Stimulated activated CD4-positive, alpha-beta T cell treated with anti-CD3 and anti-CD28 coated beads, Interleukin-1b, Interleukin-23, amount 100 ng/mL, for 48 hours (primary cell): Measurements from ENCODE around the gene BMP2.
A peak's percentile ranks its signal among the peaks of the same experiment; 100 is the strongest.

Experiments used
- DNase-seq: peaks from one replicate; pipeline ENCODE4 v3.0.0-alpha.2; 2020

Gene BMP2

DNA sequence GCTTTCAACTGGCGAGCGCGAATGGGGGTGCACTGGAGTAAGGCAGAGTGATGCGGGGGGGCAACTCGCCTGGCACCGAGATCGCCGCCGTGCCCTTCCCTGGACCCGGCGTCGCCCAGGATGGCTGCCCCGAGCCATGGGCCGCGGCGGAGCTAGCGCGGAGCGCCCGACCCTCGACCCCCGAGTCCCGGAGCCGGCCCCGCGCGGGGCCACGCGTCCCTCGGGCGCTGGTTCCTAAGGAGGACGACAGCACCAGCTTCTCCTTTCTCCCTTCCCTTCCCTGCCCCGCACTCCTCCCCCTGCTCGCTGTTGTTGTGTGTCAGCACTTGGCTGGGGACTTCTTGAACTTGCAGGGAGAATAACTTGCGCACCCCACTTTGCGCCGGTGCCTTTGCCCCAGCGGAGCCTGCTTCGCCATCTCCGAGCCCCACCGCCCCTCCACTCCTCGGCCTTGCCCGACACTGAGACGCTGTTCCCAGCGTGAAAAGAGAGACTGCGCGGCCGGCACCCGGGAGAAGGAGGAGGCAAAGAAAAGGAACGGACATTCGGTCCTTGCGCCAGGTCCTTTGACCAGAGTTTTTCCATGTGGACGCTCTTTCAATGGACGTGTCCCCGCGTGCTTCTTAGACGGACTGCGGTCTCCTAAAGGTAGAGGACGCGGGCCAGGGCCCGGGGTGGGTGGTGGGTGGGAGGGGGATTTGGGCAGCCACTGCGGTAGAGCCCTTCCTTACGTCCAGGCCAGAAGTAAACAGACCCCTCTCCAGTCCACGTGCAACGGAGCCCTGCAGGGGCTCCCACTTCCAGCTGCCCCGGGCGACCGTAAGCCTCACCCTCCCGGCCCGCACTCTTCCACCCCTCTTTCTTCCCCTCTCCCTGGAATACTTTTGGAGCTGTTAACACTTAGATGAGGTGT, 998 bp downstream of the BMP2 start:
- no peak for DNase-seq

DNA sequence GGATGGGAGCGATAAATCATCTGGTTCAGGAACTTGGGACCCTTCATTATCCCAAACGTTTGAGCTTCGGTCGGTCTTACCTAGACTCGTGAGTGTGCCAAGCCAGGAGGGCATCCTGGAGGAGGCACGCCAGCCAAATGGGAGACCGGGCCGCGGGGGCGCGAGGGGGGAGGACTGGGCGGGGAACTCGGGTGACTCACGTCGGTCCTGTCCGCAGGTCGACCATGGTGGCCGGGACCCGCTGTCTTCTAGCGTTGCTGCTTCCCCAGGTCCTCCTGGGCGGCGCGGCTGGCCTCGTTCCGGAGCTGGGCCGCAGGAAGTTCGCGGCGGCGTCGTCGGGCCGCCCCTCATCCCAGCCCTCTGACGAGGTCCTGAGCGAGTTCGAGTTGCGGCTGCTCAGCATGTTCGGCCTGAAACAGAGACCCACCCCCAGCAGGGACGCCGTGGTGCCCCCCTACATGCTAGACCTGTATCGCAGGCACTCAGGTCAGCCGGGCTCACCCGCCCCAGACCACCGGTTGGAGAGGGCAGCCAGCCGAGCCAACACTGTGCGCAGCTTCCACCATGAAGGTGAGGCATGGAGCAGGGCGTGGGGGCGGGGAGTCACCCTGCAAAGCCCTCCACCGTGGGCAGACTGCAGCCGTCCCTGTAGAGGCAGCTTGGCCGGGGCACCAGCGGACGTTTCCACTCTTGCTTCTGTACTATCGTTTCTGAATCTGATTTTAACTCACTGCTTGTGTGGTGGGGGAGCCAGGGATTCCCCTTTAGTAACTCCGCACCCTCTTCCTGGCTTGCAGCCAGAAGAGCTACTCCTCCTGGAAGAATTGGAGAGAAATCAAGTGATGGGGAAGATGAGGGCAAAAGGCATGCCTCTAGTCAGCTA, 2.7 kb downstream of the BMP2 start:
- DNase-seq = no peak

DNA sequence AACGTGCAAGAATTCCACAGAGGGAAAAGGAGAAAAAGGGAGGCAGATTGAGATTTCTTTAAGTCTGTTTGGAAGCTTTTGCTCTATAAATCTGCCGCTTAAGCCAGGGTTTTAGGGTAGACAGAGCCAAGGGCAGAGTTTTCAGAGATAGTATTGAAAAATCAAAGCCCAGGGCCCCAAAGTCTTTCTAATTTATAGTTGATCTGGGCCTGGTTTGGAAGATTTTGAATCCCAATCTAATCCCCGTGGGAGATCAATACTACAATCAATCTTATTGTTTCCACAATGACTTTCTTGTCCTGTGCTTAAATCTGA, 3.3 kb downstream of the BMP2 start:
- DNase-seq = no peak

DNA sequence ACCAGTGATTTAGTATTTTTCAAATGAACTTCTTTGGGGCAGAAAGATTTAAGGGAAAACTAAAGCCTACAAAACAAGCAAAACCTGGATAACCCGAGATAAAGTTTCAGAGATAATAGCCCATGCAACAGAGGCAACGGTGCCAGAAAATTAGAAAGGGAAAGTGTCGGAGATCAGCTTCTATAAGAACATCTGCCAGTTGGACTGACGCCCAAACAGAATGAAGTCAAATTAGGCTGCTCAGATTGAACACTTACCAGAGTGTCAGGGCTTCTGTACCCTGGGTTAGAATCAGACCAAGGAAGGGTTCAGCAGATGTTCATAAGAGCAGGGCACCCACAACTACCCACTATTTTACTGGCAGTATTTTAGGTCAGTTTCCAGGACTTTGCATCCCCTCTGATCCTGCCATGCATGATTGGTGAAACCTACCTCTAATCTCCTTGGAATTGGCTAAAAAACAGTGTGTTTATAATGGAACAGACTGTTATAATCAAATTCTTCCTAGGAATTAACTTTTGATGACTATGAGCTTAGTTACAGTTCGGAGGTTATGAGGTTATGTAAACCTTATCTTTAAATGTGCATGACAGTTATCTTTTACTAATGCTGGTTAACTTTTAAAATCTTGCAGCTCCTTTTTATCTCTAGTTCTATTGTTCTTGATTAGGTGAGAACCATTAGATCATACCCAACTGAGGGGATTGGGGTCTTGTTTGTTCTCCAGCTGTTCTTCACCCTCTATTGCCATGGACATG, 13.1 kb downstream of the BMP2 start:
- DNase-seq = no peak

DNA sequence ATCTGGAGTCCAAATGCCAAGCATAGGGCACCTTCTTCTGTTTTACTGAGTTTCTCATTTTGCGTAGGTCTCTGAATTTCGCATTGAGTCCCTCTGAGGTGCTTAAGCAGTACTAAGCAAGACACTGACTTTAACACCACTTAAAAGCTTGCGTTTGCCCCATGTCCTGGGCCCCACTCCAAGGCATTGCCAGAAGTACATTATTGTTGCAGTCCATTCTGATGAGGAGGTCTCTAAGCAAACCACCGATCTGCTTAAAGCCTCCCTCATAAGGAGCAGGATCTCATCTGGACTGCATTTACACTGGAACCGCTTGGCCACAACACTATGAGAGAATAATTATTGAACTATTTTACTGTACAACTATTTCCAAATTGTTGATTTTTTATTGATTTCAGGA, 16.3 kb downstream of the BMP2 start:
- no peak for DNase-seq

DNA sequence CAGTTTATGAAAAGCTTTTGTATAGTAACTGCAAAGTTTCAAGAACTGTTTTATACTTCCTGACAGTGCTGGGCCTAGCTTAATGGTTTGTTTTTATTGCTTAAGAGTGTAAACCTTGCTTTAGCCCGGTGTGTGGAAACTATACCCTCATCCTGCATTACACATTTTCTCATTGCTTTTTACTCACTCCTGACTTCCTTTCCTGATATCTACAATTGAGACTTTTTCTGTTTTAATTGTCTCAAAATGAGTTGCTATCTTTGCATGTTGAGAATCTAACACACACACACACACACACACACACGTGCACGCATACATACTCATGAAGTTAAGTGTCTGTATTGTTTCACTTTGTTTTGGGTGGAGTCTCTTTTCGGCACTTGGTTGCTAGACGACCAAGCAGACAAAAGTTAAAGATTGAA, 16.7 kb downstream of the BMP2 start:
- DNase-seq = no peak

DNA sequence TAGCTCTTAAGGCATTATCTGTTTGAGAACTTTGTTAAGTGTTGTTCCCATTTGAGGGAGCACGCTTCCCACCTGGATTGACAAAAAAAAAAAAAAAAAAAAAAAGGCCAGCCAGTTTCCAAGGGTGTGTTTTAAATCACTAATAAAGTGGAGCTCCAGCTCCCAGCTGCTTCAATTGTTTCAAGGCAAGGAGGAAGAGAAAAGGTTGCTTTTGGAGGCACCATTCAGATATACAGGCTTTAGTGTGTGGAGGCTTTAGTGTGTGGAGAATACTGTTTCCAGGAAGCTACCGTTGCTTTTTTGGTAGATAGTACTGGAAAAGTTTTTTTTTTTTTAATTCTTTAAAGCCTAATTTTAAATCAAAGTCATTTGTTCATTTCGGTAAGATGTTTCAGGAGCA, 17.3 kb downstream of the BMP2 start:
- DNase-seq = no peak

DNA sequence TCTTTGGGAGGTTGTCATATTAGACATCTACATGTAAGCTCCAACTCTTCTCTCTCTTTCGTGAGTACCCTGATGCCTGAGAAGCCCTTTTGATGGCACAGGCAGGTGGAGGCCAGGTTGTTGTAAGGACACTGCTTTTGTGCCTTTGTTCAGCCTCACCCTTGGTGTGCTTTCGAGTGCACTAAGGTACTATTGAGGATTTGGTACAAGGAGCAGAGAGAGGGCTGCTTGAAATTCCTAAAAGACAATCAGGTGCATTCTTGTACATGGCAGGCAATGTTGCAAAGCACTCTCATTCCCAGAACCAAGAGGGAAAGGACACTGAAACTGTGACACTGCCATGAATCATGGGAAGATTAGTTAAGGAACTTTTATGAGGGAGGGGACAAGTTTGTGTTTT, 19.1 kb downstream of the BMP2 start:
- no peak for DNase-seq

DNA sequence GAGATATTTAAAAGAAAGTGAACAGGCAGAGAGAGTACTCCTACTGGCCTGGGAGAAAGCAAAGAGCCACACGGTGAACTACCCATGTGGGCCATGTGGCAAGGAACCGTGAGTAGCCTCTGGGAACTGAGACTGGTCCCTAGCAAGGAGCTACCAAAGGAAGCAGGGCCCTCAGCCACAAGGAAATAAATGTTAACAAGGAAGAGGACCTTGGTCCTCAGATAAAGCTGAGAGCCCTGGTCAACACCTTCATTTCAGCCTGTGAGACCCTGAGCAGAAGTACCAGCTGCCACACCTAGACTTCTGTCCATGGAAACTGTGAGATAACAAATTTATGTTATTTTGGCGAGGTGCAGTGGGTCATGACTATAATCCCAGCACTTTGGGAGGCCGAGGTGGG, 25.3 kb downstream of the BMP2 start:
- no peak for DNase-seq

DNA sequence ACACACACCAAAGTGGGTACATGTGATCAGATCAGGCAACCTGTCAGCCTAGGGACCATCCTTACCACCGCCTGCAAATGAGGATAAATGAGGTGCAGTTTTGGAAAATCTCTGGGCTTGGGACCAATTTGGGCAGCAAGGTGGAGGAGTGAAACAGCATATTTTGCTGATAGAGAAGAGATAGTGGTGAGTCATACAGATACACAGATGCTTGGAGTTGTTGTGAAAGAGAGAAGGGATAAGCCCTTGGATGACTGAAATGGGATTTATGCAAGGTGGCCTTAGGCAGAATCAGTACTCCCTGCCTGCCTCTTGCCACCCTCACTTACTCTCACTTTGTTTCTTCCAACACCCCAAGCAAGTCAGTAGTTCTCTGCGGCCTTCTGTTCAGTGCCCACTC, 34.7 kb downstream of the BMP2 start:
- no peak for DNase-seq

DNA sequence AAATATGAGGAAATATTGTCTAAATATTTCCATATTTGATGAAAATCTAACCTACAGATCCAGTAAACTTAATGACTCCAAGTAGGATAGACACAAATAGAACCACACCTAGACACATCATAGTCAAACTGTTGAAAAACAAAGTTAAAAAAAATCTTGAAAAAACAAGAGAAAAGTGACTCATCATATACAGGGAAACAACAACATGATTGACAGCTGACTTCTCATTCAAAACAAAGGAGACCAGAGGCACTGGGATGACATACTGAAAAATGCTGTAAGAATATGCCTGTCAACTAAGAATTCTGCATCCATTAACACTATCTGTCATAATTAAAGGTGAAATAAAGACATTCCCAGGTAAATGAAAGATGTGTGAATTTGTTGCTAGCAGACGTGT, 38.8 kb downstream of the BMP2 start:
- DNase-seq = no peak

DNA sequence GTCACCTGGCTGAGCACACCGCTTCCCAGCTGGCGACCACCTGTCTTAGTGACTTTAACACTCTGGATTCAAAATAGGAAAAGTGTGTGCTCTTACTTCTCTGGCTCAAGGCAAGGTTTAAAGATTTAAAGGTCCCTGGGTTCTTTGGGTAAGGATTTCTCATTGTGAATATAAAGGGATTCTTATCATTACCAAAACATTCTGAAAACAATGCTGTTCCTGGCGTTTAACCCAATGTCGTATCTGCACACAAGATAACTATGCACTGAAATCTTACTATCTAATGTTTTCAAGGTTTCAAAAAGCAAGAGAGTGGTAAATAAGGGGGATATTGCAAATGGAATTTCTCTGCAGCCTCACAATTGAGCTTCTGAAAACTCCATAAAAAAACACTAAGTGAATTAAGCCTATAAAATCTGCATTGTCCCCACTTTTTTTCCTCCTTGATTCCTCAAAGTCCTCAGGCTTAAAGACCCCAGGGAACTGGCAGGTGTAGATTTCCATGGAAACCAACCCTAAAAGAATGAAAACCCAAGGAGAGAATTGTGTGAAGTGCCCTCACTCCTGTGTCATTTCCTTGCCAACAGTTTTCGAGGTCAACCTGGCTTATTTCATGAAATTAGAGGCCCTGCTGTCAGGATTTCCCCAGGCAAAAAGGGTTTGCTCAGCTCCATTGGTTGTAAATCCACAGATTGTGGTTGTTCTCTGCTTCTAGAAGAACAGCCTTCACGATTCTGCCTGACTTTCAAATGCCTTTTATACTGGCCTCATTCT, 44.0 kb downstream of the BMP2 start:
- no peak for DNase-seq

DNA sequence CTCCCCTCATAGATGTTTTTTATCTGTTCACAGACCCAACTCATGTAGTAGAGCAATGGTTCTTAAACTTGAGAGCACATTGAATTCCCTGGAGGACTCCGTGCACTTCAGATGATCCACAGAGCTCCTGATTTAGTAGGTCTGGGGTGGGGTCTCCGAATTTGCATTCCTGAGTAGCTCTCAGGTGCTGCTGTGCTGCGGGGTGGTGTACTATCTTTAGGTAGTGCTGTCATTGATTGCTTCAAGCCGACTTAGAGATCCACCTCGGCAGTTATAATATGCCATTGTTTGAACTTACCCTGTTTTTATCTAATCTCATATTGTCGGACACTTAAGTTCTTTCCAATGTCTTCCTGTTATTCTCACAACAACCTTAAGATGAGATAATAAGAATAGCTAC, 45.0 kb downstream of the BMP2 start:
- DNase-seq = no peak

DNA sequence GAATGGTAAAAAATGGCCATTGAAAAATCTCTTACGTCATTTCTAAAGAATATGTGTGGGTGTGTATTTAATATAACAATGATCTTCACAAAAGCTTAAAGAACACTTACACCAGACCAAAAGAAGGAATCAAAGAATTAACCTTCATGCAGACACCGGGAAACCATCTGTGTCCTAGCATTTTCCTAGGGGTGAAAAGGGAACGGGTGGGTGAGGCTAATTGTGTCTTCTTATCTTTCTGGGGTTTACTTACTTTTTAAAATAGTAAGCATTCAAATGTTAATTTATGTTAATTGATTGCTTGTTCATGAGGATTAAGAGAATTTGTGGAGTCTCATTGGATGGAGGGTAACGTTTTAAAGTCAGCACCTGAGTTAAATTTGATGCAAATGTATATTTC, 47.5 kb downstream of the BMP2 start:
- DNase-seq = no peak

DNA sequence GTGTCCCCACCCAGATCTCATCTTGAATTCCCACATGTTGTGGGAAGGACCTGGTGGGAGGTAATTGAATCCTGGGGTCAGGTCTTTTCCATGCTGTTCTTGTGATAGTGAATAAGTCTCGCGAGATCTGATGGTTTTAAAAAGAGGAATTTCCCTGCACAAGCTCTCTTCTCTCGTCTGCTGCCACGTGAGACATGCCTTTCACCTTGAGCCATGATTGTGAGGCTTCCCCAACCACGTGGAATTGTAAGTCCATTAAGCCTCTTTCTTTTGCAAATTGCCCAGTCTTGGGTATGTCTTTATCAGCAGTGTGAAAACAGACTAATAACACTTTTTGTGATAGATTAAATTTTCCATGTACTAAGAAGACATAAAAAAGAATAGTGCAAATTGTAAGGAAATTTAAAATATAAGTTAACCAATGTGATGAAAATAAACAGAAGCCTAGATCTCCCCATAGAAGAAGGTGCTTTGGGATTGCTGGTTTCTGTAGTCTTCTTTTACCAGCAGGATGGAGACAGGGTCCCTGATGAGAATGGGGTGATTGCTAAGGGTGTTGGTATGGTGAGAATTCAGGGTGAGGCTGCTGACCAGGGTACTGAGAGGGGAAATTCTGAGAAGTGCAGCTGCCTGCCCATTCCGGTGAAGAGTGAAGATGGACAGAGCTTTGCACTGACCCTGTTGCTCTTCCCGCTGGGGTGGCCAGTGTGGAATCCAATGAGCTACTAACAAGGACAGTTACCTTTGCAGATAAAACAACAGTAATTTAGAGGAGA, 50.7 kb downstream of the BMP2 start:
- DNase-seq = no peak

DNA sequence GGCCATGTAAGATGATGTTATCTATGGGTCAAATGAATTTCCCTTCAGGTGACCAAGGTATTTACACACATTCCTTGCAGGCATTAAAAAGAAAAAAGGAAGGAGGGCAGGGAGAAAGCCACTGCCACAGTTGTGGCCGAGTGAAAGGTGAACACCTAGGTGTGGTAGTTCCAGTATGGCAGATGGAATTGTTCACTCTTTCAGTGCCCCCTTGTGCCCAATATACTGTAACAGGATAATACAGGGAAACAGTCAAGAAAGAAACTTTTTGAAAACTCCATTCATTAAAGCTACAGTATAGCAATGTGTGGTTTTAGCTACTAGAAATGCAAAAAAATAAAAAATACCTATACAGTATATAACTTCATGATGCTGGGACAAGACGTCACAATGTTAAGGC, 52.1 kb downstream of the BMP2 start:
- DNase-seq = no peak

DNA sequence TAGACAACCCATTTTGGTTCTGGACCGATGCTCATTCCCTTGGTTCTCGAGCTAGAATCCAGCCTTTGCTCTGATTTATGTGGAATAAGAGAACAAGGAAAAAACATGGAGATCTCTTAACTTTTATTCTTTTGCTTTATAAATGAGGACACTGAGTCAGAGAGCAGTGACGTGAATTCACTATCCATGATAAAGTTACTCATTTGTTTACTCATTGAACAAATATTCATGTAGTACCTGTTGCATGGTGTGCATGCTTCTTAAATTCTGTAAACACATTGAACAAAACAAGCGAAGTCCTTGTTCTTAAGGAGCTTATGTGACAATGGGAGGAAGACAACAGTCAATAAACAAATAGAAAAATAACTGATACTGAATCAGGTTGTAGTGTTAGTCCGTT, 56.9 kb downstream of the BMP2 start:
- no peak for DNase-seq

DNA sequence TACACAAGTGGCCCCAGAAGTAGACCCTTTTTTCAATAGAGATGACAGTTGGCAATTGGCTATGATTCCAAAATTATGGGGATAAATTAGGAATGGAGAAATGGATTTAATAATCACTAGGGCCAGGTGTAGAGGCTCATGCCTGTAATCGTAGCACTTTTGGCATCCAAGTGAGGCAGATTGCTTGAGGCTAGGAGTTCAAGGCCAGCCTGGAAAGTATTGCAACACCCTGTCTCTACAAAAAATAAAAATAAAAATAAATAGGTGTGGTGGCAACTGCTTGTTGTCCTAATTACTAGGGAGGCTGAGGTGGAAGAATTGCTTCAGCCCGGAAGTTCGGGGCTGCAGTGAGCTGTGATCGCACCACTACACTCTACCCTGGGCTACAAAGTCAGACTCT, 60.0 kb downstream of the BMP2 start:
- no peak for DNase-seq

DNA sequence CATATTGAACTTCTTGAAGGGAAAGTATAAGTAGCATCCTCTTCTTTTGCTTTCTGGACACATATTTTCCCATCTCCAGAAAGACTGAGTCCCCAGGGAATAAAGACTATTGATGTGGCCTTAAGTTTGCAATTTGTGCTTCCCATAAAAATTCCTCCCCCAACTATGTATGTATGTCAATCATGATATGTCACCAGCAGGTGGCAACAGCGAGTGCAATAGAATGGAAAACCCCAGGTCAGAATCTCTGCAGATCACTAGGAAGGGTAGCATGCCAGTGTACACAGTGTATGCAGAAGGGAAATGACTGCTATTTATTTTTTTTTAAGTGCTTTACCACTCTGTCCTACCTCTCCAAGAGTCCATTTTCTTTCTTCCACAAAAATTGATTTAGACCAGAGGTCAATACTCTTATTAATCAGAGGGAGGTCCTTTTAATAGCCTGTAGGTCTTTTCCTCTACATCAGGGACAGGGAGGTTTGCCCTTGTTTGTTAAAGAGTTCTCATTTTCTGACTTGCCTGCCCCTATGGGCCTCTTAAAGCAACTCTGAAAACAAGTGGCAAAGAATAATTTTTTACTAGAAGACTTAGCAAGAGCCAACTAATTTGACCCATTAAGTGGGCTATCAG, 61.4 kb downstream of the BMP2 start:
- DNase-seq = peak; percentile 34

DNA sequence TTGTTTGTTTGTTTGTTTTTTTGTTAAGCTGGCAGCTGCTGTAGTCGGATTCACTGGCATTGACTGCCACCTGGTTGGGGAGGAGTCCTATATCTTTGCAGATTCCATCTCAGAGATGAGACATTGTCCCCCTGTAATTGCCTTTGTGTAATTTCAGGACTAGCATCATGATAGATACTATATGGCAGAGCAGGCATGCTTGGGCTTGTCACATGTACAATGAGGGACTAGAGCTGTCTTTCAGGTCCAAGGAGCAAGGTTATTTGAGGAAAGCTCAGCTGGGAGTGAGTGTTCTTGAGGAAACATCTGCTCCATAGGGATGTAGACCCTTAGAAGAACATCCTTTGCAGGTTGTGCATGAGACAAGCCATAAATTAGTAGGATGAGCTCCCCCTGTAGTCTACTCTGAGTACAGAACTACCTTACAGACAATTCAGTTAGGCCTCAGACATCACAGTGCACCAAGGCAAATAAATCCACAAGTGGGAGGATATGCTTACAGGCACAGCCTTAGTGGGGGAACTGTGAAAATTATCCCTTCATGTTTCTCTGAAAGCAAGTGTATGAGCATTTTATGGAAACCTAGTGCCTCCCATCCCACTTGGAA, 62.1 kb downstream of the BMP2 start:
- no peak for DNase-seq
